Measurements from ENCODE around the gene ZNF747. TPM values are rescaled to one million over a fixed set of nuclear protein-coding genes. Genes with fewer than 3 reads are reported as not detected.

The ZNF747 gene
- total RNA-seq, 6 experiments from 2014 or later: 5.3 to 9.7 (median 6.4) TPM

- WGBS (ENCODE audit: insufficient coverage, low coverage, low lambda C conversion rate, missing lambda C conversion rate): 28% methylated on average over 3 of the region's 6 CpGs
- ATAC-seq (no peak), DNase-seq (no peak)
- no peaks in the 10 kb centered on the region for H3K27me3 ChIP-seq
- TF ChIP-seq POLR2A (IDR thresholded peaks at IDR 0.05): no peak
- TF ChIP-seq, protein P1, sequence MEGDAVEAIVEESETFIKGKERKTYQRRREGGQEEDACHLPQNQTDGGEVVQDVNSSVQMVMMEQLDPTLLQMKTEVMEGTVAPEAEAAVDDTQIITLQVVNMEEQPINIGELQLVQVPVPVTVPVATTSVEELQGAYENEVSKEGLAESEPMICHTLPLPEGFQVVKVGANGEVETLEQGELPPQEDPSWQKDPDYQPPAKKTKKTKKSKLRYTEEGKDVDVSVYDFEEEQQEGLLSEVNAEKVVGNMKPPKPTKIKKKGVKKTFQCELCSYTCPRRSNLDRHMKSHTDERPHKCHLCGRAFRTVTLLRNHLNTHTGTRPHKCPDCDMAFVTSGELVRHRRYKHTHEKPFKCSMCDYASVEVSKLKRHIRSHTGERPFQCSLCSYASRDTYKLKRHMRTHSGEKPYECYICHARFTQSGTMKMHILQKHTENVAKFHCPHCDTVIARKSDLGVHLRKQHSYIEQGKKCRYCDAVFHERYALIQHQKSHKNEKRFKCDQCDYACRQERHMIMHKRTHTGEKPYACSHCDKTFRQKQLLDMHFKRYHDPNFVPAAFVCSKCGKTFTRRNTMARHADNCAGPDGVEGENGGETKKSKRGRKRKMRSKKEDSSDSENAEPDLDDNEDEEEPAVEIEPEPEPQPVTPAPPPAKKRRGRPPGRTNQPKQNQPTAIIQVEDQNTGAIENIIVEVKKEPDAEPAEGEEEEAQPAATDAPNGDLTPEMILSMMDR (IDR thresholded peaks at IDR 0.05): no peak
- peaks cover 0 to 12% (median under 1%) of the 10 kb centered on the region in 4 donors for H3K4me1 ChIP-seq
- no peaks in the 10 kb centered on the region for H3K36me3 ChIP-seq
- intact Hi-C loops (cut with DNase I): no loop called here
- no peaks in the 10 kb centered on the region for H3K9me3 ChIP-seq
- H3K27ac ChIP-seq: no peak overlapping the region
- H3K4me3 ChIP-seq: no peak overlapping the region
Measured at GRCh38 chr16:30567991-30568638, 33.5 kb upstream of the ZNF747 start.

DNA sequence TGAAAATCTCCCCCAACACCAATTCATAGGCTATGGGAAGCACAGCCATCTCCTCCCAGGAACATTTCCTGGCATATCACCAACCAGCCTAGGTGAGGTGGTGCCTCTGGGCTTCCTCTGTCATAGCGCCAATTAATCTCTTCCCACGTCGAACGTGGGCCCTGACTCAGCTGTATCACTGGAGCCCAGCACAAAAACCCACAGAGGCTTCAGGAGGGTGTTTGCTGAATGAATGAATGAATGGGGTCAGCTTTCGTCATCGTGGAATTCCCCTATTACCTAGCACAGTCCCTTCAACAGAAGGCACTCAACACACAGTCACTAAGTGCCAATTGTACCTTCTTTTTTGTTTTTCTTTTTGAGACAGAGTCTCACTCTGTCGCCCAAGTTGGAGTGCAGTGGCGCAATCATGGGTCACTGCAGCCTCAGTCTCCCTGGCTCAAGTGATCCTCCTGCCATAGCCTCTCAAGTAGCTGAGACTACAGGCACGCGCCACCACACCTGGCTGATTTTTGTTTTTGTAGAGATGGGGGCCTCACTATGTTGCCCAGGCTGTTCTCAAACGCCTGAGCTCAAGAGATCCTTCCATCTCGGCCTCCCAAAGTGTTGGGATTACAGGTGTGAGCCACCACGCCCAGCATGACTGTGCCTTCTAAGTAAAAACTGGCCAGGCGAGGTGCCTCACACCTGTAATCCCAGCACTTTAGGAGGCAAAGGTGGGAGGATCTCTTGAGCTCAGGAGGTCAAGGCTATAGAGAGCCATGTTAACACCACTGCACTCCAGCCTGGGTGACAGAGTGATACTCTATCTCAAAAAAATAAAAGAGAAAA, 32.7 kb upstream of the ZNF747 start:
- no peak overlapping the region for H3K27ac ChIP-seq
- peaks cover 0 to 9% (median under 1%) of the 10 kb centered on the region in 4 donors for H3K4me1 ChIP-seq
- no peaks in the 10 kb centered on the region for H3K27me3 ChIP-seq
- WGBS (ENCODE audit: insufficient coverage, low coverage, low lambda C conversion rate, missing lambda C conversion rate): 29% methylated on average over 6 of the region's 14 CpGs
- no peak for DNase-seq
- intact Hi-C loops (cut with DNase I): no loop called here
- no peak overlapping the region for H3K4me3 ChIP-seq
- no peaks in the 10 kb centered on the region for H3K36me3 ChIP-seq
- TF ChIP-seq, protein P1 (IDR thresholded peaks at IDR 0.05): no peak
- TF ChIP-seq POLR2A (IDR thresholded peaks at IDR 0.05): no peak
- ATAC-seq: peak in 1 of 4 donors; percentile 43
- no peaks in the 10 kb centered on the region for H3K9me3 ChIP-seq

GRCh38 chr16:30566531-30566930, 31.9 kb upstream of the ZNF747 start:
- 88% methylated on average over 4 of the region's 4 CpGs for WGBS (ENCODE audit: insufficient coverage, low coverage, low lambda C conversion rate, missing lambda C conversion rate)
- intact Hi-C loops (cut with DNase I): no loop called here
- Histone ChIP-seq H3K27me3 (no peaks in the 10 kb centered on the region), H3K9me3 (no peaks in the 10 kb centered on the region), H3K4me3 (no peak overlapping the region), H3K4me1 (peaks cover 0 to 6% (median under 1%) of the 10 kb centered on the region in 4 donors), H3K27ac (no peak overlapping the region), H3K36me3 (no peaks in the 10 kb centered on the region)
- DNase-seq (no peak), ATAC-seq (no peak)
- TF ChIP-seq, protein P1 (IDR thresholded peaks at IDR 0.05): no peak
- TF ChIP-seq POLR2A (IDR thresholded peaks at IDR 0.05): no peak

DNA sequence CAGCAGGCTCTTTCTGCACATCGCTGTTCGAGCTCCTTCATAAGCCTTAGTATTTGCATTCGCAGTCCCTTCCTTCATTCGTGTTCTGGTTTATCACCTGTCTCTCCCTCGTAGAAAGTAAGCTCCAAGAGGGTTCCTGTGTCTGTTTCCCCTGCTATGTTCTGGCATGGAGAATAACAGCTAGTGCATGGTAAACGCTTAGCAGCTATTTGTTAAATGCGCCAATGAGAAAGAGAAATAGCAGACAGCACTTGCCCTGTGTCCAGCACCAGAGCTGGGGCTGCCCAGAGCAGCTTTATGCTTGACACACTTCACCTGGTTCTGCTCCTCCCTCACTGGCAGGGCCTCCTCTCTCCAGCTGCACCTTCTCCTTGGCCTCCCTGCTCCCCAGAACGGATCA, 31.3 kb upstream of the ZNF747 start:
- intact Hi-C loops (cut with DNase I): no loop called here

More for the DNA sequence above, 31.3 kb upstream of the ZNF747 start:
- ATAC-seq (no peak), DNase-seq (no peak)
- Histone ChIP-seq H3K4me1 (peaks cover 0 to 6% (median under 1%) of the 10 kb centered on the region in 4 donors), H3K27ac (no peak overlapping the region), H3K4me3 (no peak overlapping the region), H3K9me3 (no peaks in the 10 kb centered on the region), H3K36me3 (no peaks in the 10 kb centered on the region), H3K27me3 (no peaks in the 10 kb centered on the region)
- TF ChIP-seq, protein P1 (IDR thresholded peaks at IDR 0.05): no peak
- no peak for TF ChIP-seq POLR2A (IDR thresholded peaks at IDR 0.05)
- WGBS (ENCODE audit: insufficient coverage, low coverage, low lambda C conversion rate, missing lambda C conversion rate): 78% methylated on average over 7 of the region's 8 CpGs
